ENCODE measurements around the gene TCOF1. TPM values are rescaled to one million over a fixed set of nuclear protein-coding genes. Genes with fewer than 3 reads are reported as not detected.

TCOF1 gene
- total RNA-seq, 6 donors from 2014 or later = 21.7 to 71.2 (median 30.4) TPM

DNA sequence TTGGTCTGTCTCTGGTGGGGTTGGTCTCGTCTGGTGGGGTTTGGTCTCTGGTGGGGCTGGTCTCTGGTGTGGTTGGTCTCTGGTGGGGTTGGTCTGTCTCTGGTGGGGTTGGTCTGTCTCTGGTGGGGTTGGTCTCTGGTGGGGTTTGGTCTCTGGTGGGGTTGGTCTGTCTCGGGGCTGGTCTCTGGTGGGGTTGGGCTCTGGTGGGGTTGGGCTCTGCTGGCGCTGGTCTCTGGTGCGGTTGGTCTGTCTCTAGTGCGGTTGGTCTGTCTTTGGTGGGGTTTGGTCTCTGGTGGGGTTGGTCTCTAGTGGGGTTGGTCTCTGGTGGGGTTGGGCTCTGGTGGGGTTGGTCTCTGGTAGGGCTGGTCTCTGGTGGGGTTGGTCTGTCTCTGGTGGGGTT is 71.5 kb downstream of the TCOF1 start:
- H3K4me1 ChIP-seq = peaks cover 7 to 8% (median 8%) of the 10 kb centered on the region in 4 donors
- ATAC-seq (ENCODE audit: low FRiP score in 2 of 2) (no peak), DNase-seq (no peak)
- H3K36me3 ChIP-seq = no peaks in the 10 kb centered on the region
- TF ChIP-seq, protein P1, sequence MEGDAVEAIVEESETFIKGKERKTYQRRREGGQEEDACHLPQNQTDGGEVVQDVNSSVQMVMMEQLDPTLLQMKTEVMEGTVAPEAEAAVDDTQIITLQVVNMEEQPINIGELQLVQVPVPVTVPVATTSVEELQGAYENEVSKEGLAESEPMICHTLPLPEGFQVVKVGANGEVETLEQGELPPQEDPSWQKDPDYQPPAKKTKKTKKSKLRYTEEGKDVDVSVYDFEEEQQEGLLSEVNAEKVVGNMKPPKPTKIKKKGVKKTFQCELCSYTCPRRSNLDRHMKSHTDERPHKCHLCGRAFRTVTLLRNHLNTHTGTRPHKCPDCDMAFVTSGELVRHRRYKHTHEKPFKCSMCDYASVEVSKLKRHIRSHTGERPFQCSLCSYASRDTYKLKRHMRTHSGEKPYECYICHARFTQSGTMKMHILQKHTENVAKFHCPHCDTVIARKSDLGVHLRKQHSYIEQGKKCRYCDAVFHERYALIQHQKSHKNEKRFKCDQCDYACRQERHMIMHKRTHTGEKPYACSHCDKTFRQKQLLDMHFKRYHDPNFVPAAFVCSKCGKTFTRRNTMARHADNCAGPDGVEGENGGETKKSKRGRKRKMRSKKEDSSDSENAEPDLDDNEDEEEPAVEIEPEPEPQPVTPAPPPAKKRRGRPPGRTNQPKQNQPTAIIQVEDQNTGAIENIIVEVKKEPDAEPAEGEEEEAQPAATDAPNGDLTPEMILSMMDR (IDR thresholded peaks at IDR 0.05) = no peak
- TF ChIP-seq POLR2AphosphoS5 (IDR thresholded peaks at IDR 0.05) (no peak), EP300 (IDR thresholded peaks at IDR 0.05) (no peak), POLR2A (IDR thresholded peaks at IDR 0.05) (no peak)
- H3K4me3 ChIP-seq = no peak overlapping the region
- no peaks in the 10 kb centered on the region for H3K9me3 ChIP-seq
- H3K27ac ChIP-seq = peak overlapping the region in 2 of 4 donors; percentile 50 to 68
- 97 to 100% methylated on average over 1 to 5 of the region's 5 CpGs for WGBS, 2 donors
- no peaks in the 10 kb centered on the region for H3K27me3 ChIP-seq

DNA sequence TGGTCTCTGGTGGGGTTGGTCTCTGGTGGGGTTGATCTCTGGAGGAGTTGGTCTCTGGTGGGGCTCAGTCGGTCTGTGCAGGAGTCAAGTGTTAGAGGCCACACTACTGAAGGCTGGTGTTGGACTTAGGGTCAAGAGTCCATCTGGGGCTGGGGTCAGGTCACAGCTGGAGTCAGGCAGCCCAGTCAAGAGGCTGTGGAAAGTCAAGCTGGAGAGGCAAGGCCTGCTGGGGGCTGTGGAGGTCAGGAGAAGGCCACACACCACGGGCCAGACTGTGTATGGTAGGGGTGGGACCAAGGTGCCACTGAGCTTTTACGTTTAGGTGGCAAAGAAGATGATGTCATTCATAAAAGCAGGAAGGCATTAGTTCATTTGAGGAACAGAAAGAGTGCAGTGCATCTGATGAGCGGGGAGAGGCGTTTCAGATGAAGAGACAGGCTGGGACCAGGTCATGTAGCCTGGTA is 71.9 kb downstream of the TCOF1 start:
- no peak for TF ChIP-seq POLR2AphosphoS5 (IDR thresholded peaks at IDR 0.05)
- no peak for DNase-seq

DNA sequence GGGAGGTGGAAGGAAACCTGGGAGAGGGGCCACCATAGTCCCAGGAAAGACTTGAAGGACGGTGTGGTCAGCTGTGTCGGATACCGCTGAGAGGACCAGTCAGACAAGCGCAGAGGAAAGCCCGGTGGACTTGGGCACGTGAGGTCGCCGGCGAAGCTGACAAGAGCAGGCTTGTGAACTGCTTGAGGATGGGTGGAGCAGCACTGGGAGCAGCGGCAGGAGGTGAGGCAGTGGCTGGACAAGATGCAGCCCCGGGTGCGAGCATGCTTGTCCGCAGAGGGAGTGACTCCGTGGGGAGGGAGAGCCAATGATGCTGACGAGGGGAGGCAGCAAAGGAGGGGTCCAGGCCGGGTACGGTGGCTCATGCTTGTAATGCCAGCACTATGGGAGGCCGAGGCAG is 73.6 kb downstream of the TCOF1 start:
- Histone ChIP-seq H3K4me3 (no peak overlapping the region), H3K4me1 (peaks cover 7 to 11% (median 11%) of the 10 kb centered on the region in 4 donors), H3K9me3 (no peaks in the 10 kb centered on the region), H3K36me3 (no peaks in the 10 kb centered on the region), H3K27ac (peak overlapping the region in 2 of 4 donors; percentile 64 to 67), H3K27me3 (no peaks in the 10 kb centered on the region)
- WGBS, 2 donors = 88 to 92% methylated on average over 18 of the region's 18 CpGs
- ATAC-seq (ENCODE audit: low FRiP score in 2 of 2) (no peak), DNase-seq (peak in 1 of 2 donors; percentile 42)
- TF ChIP-seq POLR2A (IDR thresholded peaks at IDR 0.05) (no peak), EP300 (IDR thresholded peaks at IDR 0.05) (no peak), POLR2AphosphoS5 (IDR thresholded peaks at IDR 0.05) (no peak)
- TF ChIP-seq, protein P1 (IDR thresholded peaks at IDR 0.05) = no peak

More for the DNA sequence above, 71.9 kb downstream of the TCOF1 start:
- Histone ChIP-seq H3K36me3 (no peaks in the 10 kb centered on the region), H3K27me3 (no peaks in the 10 kb centered on the region), H3K4me3 (no peak overlapping the region), H3K9me3 (no peaks in the 10 kb centered on the region), H3K27ac (peak overlapping the region in 1 of 4 donors; percentile 3), H3K4me1 (peaks cover 7 to 8% (median 8%) of the 10 kb centered on the region in 4 donors)
- peak in 1 of 2 donors; percentile 6 for ATAC-seq (ENCODE audit: low FRiP score in 2 of 2)
- 78 to 90% methylated on average over 4 to 5 of the region's 5 CpGs for WGBS, 2 donors

DNA sequence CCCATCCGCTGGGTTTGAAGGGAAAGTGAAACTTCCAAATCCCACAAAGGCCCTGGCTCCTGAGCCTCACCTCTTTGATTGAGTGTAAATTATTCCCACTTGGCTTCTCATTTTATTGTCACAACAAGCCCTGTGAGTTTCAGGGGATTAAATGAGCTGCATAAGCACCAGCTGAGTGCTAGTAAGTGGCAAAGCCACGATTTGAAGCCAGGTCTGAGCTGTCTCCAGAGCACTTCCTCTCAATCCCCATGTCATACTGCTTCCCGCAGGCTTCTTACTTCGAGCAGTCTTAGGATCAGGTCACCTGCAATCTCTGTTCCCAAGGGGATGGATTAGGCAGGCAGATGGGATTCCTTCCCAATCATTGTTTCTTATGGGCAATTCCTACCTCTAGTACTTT is 74.1 kb downstream of the TCOF1 start:
- no peak overlapping the region for H3K4me3 ChIP-seq
- 53 to 60% methylated on average over 3 to 4 of the region's 4 CpGs for WGBS, 2 donors
- H3K27ac ChIP-seq = peak overlapping the region in 2 of 4 donors; percentile 64 to 67
- DNase-seq (no peak), ATAC-seq (ENCODE audit: low FRiP score in 2 of 2) (no peak)
- TF ChIP-seq POLR2A (IDR thresholded peaks at IDR 0.05) (no peak), EP300 (IDR thresholded peaks at IDR 0.05) (no peak), POLR2AphosphoS5 (IDR thresholded peaks at IDR 0.05) (no peak)
- TF ChIP-seq, protein P1 (IDR thresholded peaks at IDR 0.05) = no peak
- no peaks in the 10 kb centered on the region for H3K27me3 ChIP-seq
- H3K4me1 ChIP-seq = peaks cover 7 to 15% (median 12%) of the 10 kb centered on the region in 4 donors
- no peaks in the 10 kb centered on the region for H3K9me3 ChIP-seq
- H3K36me3 ChIP-seq = no peaks in the 10 kb centered on the region

DNA sequence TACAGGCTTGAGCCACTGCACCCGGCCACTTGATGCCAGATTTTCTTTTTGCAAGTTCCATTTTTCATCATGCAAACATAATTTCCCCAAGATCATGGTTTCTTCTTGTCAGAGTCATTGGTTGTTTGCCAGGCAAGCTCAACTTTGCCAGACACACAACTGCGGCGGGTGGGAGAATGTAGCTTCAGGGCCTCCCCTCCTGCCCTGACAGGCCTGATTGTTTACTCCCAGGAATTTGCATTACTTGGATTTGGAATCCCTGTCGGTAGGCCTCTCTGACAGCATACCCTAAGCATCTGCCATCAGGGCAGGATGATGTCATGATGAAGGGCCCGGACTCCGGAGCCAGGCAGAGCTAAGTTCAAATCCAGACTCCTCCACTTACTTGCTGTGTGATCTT is 77.0 kb downstream of the TCOF1 start:
- no peaks in the 10 kb centered on the region for H3K27me3 ChIP-seq
- TF ChIP-seq, protein P1 (IDR thresholded peaks at IDR 0.05) = no peak
- TF ChIP-seq POLR2A (IDR thresholded peaks at IDR 0.05) (no peak), EP300 (IDR thresholded peaks at IDR 0.05) (no peak), POLR2AphosphoS5 (IDR thresholded peaks at IDR 0.05) (no peak)
- WGBS, 2 donors = 70 to 76% methylated on average over 6 of the region's 6 CpGs
- peaks cover 0 to 14% (median 5%) of the 10 kb centered on the region in 4 donors for H3K4me1 ChIP-seq
- H3K36me3 ChIP-seq = no peaks in the 10 kb centered on the region
- ATAC-seq (ENCODE audit: low FRiP score in 2 of 2) = no peak
- no peak overlapping the region for H3K27ac ChIP-seq
- DNase-seq = no peak
- H3K4me3 ChIP-seq = no peak overlapping the region
- H3K9me3 ChIP-seq = no peaks in the 10 kb centered on the region
